ENCODE measurements around the gene DCUN1D3. TPM values are rescaled to one million over a fixed set of nuclear protein-coding genes. Genes with fewer than 3 reads are reported as not detected.

Gene DCUN1D3
- total RNA-seq, 2 experiments from 2014 or later: 5.9 to 6.9 TPM

DNA sequence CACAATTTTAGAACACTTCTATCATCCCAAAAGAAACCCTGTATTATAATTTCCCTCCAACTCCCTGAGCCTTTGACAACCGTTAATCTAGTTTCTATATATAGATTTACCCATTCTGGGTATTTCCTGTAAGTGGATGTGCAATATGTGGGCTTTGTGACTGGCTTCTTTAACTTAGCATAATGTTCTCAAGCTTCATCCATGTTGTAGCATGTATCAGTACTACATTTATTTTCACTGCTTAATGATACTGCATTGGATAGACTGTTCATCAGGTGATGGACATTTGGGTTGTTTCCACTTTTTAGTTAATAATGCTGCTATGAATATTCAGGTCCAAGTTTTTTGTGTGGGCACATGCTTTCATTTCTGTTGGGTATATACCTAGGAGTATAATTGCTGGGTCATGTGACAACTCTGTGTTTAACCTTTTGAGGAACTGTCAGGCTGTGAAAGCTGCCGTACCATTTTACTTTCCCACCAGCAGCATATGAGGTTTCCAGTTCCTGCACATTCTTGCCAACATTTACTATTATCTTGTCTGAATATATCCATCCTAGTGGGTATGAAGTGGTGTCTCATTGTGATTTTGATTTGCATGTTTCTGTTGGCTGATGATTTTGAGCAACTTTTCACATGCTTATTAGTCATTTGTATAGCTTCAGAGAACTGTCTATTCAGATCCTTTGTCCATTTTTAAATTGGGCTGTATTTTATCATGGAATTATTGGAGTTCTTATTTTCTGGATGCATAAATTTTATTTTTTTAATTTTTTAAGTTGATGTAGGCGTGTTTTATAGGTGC, 77.4 kb downstream of the DCUN1D3 start:
- POLR2A ChIA-PET: no interaction called here

GRCh38 chr16:20821682-20822081, 78.5 kb downstream of the DCUN1D3 start:
- Mint-ChIP-seq H3K27ac (no peak overlapping the region), H3K4me1 (ENCODE audit: low read depth) (peaks cover 13% of the 10 kb centered on the region), H3K27me3 (no peaks in the 10 kb centered on the region), H3K36me3 (ENCODE audit: low read depth) (peaks cover 22% of the 10 kb centered on the region), H3K4me3 (no peak overlapping the region), H3K9me3 (no peaks in the 10 kb centered on the region)
- DNase-seq (no peak), ATAC-seq (no peak)
- intact Hi-C loops (cut with micrococcal nuclease): no loop called here
- POLR2A ChIA-PET: no interaction called here
- no peak for TF ChIP-seq CTCF (IDR thresholded peaks at IDR 0.05)
- CTCF ChIA-PET: no interaction called here

More for the DNA sequence above, 77.4 kb downstream of the DCUN1D3 start:
- CTCF ChIA-PET: no interaction called here
- DNase-seq (no peak), ATAC-seq (peak; percentile 58)
- H3K4me1 Mint-ChIP-seq (ENCODE audit: low read depth): peaks cover 13% of the 10 kb centered on the region
- TF ChIP-seq CTCF (IDR thresholded peaks at IDR 0.05): no peak
- H3K27ac Mint-ChIP-seq: peak overlapping the region; percentile 23
- H3K36me3 Mint-ChIP-seq (ENCODE audit: low read depth): peaks cover 24% of the 10 kb centered on the region
- H3K4me3 Mint-ChIP-seq: no peak overlapping the region
- H3K27me3 Mint-ChIP-seq: no peaks in the 10 kb centered on the region
- H3K9me3 Mint-ChIP-seq: no peaks in the 10 kb centered on the region
- intact Hi-C loops (cut with micrococcal nuclease): no loop called here

DNA sequence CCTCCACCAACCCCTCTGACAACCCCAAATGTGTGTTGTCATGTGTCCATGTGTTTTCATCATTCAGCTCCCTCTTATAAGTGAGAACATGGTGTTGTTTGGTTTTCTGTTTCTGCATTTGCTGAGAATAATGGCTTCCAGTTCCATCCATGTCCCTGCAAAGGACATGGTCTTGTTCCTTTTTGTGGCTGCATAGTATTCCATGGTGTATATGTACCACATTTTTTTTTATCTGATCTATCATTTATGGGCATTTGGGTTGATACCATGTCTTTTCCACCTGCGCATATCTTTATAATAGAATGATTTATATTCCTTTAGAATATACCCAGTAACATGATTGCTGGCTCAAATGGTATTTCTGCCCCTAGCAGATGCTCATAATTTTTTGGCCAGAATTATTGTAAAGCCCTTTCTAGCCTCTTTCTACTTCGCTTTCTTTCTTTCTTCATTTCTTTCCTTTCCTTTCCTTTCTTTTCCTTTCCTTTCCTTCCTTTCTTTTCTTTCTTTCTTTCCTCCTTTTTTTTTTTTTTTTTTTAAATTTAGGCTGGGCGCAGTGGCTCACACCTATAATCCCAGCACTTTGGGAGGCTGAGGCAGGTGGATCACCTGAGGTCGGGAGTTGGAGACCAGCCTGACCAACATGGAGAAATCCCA, 81.1 kb downstream of the DCUN1D3 start:
- H3K36me3 Mint-ChIP-seq (ENCODE audit: low read depth): peaks cover 24% of the 10 kb centered on the region

GRCh38 chr16:20814784-20815183, 85.4 kb downstream of the DCUN1D3 start:
- Mint-ChIP-seq H3K36me3 (ENCODE audit: low read depth) (peaks cover 5% of the 10 kb centered on the region), H3K27me3 (no peaks in the 10 kb centered on the region), H3K9me3 (no peaks in the 10 kb centered on the region), H3K27ac (no peak overlapping the region), H3K4me1 (ENCODE audit: low read depth) (peaks cover 5% of the 10 kb centered on the region), H3K4me3 (no peak overlapping the region)
- intact Hi-C loops (cut with micrococcal nuclease): no loop called here
- POLR2A ChIA-PET: interaction anchor here (1.7 kb wide), 1 partner anchor 8 kb away, joined by 6 read pairs; the partner anchor contains the start of genes ERI2 and REXO5
- no peak for TF ChIP-seq CTCF (IDR thresholded peaks at IDR 0.05)
- DNase-seq: no peak
- peak; percentile 56 for ATAC-seq
- CTCF ChIA-PET: interaction anchor here (0.9 to 1.2 kb wide), 3 partner anchors 8 to 19 kb away, joined by 3 read pairs; partner anchors contain the start of genes ERI2 and REXO5

More for the DNA sequence above, 81.1 kb downstream of the DCUN1D3 start:
- H3K9me3 Mint-ChIP-seq: no peaks in the 10 kb centered on the region
- no peak overlapping the region for H3K4me3 Mint-ChIP-seq
- H3K4me1 Mint-ChIP-seq (ENCODE audit: low read depth): peaks cover 18% of the 10 kb centered on the region
- ChIA-PET CTCF (interaction anchor here (0.8 kb wide), 1 partner anchor 9 kb away, joined by 3 read pairs; no protein-coding TSS in a partner anchor), POLR2A (no interaction called here)
- ATAC-seq: no peak
- H3K27me3 Mint-ChIP-seq: no peaks in the 10 kb centered on the region
- DNase-seq: no peak
- TF ChIP-seq CTCF (IDR thresholded peaks at IDR 0.05): no peak
- no peak overlapping the region for H3K27ac Mint-ChIP-seq
- intact Hi-C loops (cut with micrococcal nuclease): no loop called here

- CTCF ChIA-PET: interaction anchor here (1.2 kb wide), 1 partner anchor 13 kb away, joined by 3 read pairs; no protein-coding TSS in a partner anchor
- ATAC-seq (no peak), DNase-seq (no peak)
- POLR2A ChIA-PET: no interaction called here
- H3K4me3 Mint-ChIP-seq: no peak overlapping the region
- H3K4me1 Mint-ChIP-seq (ENCODE audit: low read depth): peaks cover 13% of the 10 kb centered on the region
- intact Hi-C loops (cut with micrococcal nuclease): no loop called here
- H3K36me3 Mint-ChIP-seq (ENCODE audit: low read depth): peaks cover 4% of the 10 kb centered on the region
- no peak overlapping the region for H3K27ac Mint-ChIP-seq
- no peak for TF ChIP-seq CTCF (IDR thresholded peaks at IDR 0.05)
- no peaks in the 10 kb centered on the region for H3K27me3 Mint-ChIP-seq
- no peaks in the 10 kb centered on the region for H3K9me3 Mint-ChIP-seq
These were observed 87.6 kb downstream of the DCUN1D3 start for GRCh38 chr16:20812510-20812909.
